GM19025 (cell line): ENCODE results near the gene RNGTT.
"Not testable (repeated sequence)": the region's sequence is repeated elsewhere in the genome, so short reads cannot be mapped to it uniquely, and the experiment has no call there.

Experiments
- ATAC-seq: cut with Tn5 transposase; IDR thresholded peaks from one replicate; pipeline ENCODE4 v1.9.1; 2021; ENCODE audit warnings: mild to moderate bottlenecking, low read depth, moderate library complexity; ENCODE audit not compliant: unreplicated experiment

Gene RNGTT

GRCh38 chr6:88914895-88915598 lies 48.4 kb downstream of the RNGTT start:
- no peak for ATAC-seq

- ATAC-seq: no peak
Measured at GRCh38 chr6:88914180-88914579, 49.2 kb downstream of the RNGTT start.

- ATAC-seq: no peak
Measured at GRCh38 chr6:88913471-88913870, 49.9 kb downstream of the RNGTT start.

- no peak for ATAC-seq
Measured at GRCh38 chr6:88910922-88911778, 52.3 kb downstream of the RNGTT start.

GRCh38 chr6:88908598-88909548 lies 54.5 kb downstream of the RNGTT start:
- no peak for ATAC-seq

GRCh38 chr6:88907148-88907547 lies 56.3 kb downstream of the RNGTT start:
- not testable (repeated sequence) for ATAC-seq

- ATAC-seq: no peak
Measured at GRCh38 chr6:88899569-88900316, 63.7 kb downstream of the RNGTT start.

GRCh38 chr6:88895911-88896310 lies 67.5 kb downstream of the RNGTT start:
- ATAC-seq: no peak

- ATAC-seq: no peak
Measured at GRCh38 chr6:88890860-88891845, 72.3 kb downstream of the RNGTT start.

- ATAC-seq: no peak
Measured at GRCh38 chr6:88890394-88890793, 73.0 kb downstream of the RNGTT start.

GRCh38 chr6:88884361-88884760 lies 79.1 kb downstream of the RNGTT start:
- ATAC-seq: no peak

GRCh38 chr6:88882536-88882935 lies 80.9 kb downstream of the RNGTT start:
- ATAC-seq: no peak

GRCh38 chr6:88881451-88881850 lies 82.0 kb downstream of the RNGTT start:
- no peak for ATAC-seq

GRCh38 chr6:88880021-88880420 lies 83.4 kb downstream of the RNGTT start:
- no peak for ATAC-seq

- ATAC-seq: no peak
Measured at GRCh38 chr6:88877893-88878292, 85.5 kb downstream of the RNGTT start.

GRCh38 chr6:88872962-88873361 lies 90.5 kb downstream of the RNGTT start:
- no peak for ATAC-seq

GRCh38 chr6:88871498-88871897 lies 91.9 kb downstream of the RNGTT start:
- no peak for ATAC-seq

- no peak for ATAC-seq
Measured at GRCh38 chr6:88870717-88871330, 92.6 kb downstream of the RNGTT start.
